Measurements from ENCODE around the gene NCAM2.

NCAM2 gene

DNA sequence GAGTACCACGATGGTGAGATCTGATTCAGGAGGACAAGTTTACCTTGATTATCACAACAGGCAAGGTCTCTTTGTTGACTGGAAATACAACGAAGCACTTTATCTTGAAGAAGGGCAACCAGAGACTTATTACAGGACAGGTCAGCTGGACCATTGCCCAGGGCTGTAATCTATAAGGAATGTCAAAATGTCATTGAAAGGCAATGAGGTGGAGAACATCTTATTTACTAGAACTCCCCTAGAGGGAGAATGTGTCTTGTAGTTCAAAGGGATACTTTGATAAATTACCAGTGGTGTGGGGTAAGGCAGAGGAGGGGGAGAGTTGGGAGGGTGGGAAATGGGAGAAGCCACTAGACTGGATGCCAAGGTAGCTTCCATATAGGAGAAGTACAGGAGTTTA, 212.3 kb downstream of the NCAM2 start:
- Histone ChIP-seq H3K79me1 (replicated peaks; ENCODE audit: low read length, poor library complexity, severe bottlenecking) (no peaks in the 10 kb centered on the region), H2BK120ac (ENCODE audit: low read depth, low read length) (no peak overlapping the region), H3K9ac (ENCODE audit: low read length) (no peak overlapping the region), H4K8ac (ENCODE audit: low read length) (no peak overlapping the region), H3K4me2 (ENCODE audit: low read length, poor library complexity, severe bottlenecking) (no peak overlapping the region), H3K4me1 (ENCODE audit: control insufficient read depth, insufficient read depth, low read depth, low read length) (no peaks in the 10 kb centered on the region), H3K14ac (ENCODE audit: low read length in 2 of 2) (no peak overlapping the region), H3K27me3 (ENCODE audit: control insufficient read depth in 1 of 2, insufficient read depth in 1 of 2, low read length in 2 of 2) (no peaks in the 10 kb centered on the region), H3K27ac (ENCODE audit: low read length, poor library complexity, severe bottlenecking) (no peak overlapping the region), H3K23ac (ENCODE audit: low read length in 2 of 2) (no peak overlapping the region), H2BK12ac (ENCODE audit: low read length in 2 of 2) (no peak overlapping the region), H2BK15ac (ENCODE audit: low read depth, poor library complexity, severe bottlenecking) (no peak overlapping the region), H2AK5ac (ENCODE audit: low read length, severe bottlenecking) (no peak overlapping the region), H2BK5ac (ENCODE audit: low read depth, low read length, poor library complexity, severe bottlenecking) (no peak overlapping the region), H3K9me3 (ENCODE audit: control insufficient read depth, low read length) (no peaks in the 10 kb centered on the region), H3K4me3 (ENCODE audit: insufficient read depth in 1 of 2, low read depth in 1 of 2, low read length in 2 of 2) (no peak overlapping the region), H2AFZ (ENCODE audit: low read depth, low read length) (no peak overlapping the region), H3K4ac (ENCODE audit: low read depth in 1 of 2, low read length in 2 of 2) (no peak overlapping the region), H3K18ac (ENCODE audit: low read depth in 1 of 2, low read length in 2 of 2) (no peak overlapping the region), H4K91ac (ENCODE audit: low read length) (no peak overlapping the region), H3K36me3 (ENCODE audit: control insufficient read depth in 1 of 2, insufficient read depth in 2 of 2, low read depth in 1 of 2, low read length in 2 of 2) (no peaks in the 10 kb centered on the region)
- 89% methylated on average over 2 of the region's 2 CpGs for WGBS
- no peak for DNase-seq

DNA sequence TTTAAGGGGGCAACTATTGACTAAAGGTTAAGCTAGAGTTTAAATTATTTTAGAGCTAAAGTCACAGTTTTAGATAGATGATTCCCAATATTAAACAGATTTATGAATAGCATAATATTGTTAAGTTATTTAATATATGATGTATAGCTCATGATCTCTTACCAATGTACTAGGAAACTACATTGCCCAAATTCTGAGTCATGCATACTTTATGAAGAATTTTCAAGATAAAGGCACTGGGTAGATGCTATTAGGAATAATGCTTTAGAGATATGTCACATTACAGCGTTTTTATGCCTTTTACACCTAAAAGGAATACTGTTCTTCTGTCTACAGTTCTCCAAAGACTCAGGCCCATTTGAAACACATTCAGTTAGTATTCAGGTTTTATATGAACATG, 215.1 kb downstream of the NCAM2 start:
- DNase-seq, result no peak
- Histone ChIP-seq H3K18ac (ENCODE audit: low read depth in 1 of 2, low read length in 2 of 2) (no peak overlapping the region), H3K9me3 (ENCODE audit: control insufficient read depth, low read length) (no peaks in the 10 kb centered on the region), H3K27ac (ENCODE audit: low read length, poor library complexity, severe bottlenecking) (no peak overlapping the region), H3K4ac (ENCODE audit: low read depth in 1 of 2, low read length in 2 of 2) (no peak overlapping the region), H2BK120ac (ENCODE audit: low read depth, low read length) (no peak overlapping the region), H2BK5ac (ENCODE audit: low read depth, low read length, poor library complexity, severe bottlenecking) (no peak overlapping the region), H2BK15ac (ENCODE audit: low read depth, poor library complexity, severe bottlenecking) (no peak overlapping the region), H2AK5ac (ENCODE audit: low read length, severe bottlenecking) (no peak overlapping the region), H3K4me2 (ENCODE audit: low read length, poor library complexity, severe bottlenecking) (no peak overlapping the region), H3K23ac (ENCODE audit: low read length in 2 of 2) (no peak overlapping the region), H3K36me3 (ENCODE audit: control insufficient read depth in 1 of 2, insufficient read depth in 2 of 2, low read depth in 1 of 2, low read length in 2 of 2) (no peaks in the 10 kb centered on the region), H2AFZ (ENCODE audit: low read depth, low read length) (no peak overlapping the region), H4K8ac (ENCODE audit: low read length) (no peak overlapping the region), H4K91ac (ENCODE audit: low read length) (no peak overlapping the region), H3K14ac (ENCODE audit: low read length in 2 of 2) (no peak overlapping the region), H2BK12ac (ENCODE audit: low read length in 2 of 2) (no peak overlapping the region), H3K79me1 (replicated peaks; ENCODE audit: low read length, poor library complexity, severe bottlenecking) (no peaks in the 10 kb centered on the region), H3K4me3 (ENCODE audit: insufficient read depth in 1 of 2, low read depth in 1 of 2, low read length in 2 of 2) (no peak overlapping the region), H3K9ac (ENCODE audit: low read length) (no peak overlapping the region), H3K27me3 (ENCODE audit: control insufficient read depth in 1 of 2, insufficient read depth in 1 of 2, low read length in 2 of 2) (no peaks in the 10 kb centered on the region), H3K4me1 (ENCODE audit: control insufficient read depth, insufficient read depth, low read depth, low read length) (no peaks in the 10 kb centered on the region)
- WGBS, result no CpG with 5 or more reads among the region's 1 CpG

DNA sequence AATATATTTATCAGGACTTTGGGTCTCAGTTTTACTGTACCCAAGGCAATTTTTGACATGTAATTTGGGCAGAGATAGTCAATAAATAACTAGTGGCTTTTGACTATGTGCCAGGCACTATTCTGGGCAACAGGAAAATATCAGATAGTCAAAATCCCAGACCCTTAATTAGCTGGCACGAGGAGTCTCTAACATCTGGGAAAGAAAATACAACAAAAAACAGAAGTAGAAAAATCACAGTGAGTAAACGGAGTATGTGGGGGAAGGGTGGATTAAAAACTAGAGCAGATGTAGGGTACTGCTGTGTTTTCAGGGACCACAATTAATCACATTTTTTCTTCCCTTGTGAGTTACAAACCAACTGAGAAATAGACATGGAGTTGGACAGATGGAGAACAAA, 217.8 kb downstream of the NCAM2 start:
- Histone ChIP-seq H4K8ac (ENCODE audit: low read length) (no peak overlapping the region), H3K14ac (ENCODE audit: low read length in 2 of 2) (no peak overlapping the region), H4K91ac (ENCODE audit: low read length) (no peak overlapping the region), H3K27me3 (ENCODE audit: control insufficient read depth in 1 of 2, insufficient read depth in 1 of 2, low read length in 2 of 2) (no peaks in the 10 kb centered on the region), H3K9ac (ENCODE audit: low read length) (no peak overlapping the region), H3K23ac (ENCODE audit: low read length in 2 of 2) (no peak overlapping the region), H3K4me3 (ENCODE audit: insufficient read depth in 1 of 2, low read depth in 1 of 2, low read length in 2 of 2) (no peak overlapping the region), H2BK12ac (ENCODE audit: low read length in 2 of 2) (no peak overlapping the region), H3K4me1 (ENCODE audit: control insufficient read depth, insufficient read depth, low read depth, low read length) (no peaks in the 10 kb centered on the region), H3K9me3 (ENCODE audit: control insufficient read depth, low read length) (no peaks in the 10 kb centered on the region), H3K18ac (ENCODE audit: low read depth in 1 of 2, low read length in 2 of 2) (no peak overlapping the region), H2BK5ac (ENCODE audit: low read depth, low read length, poor library complexity, severe bottlenecking) (no peak overlapping the region), H2BK15ac (ENCODE audit: low read depth, poor library complexity, severe bottlenecking) (no peak overlapping the region), H2BK120ac (ENCODE audit: low read depth, low read length) (no peak overlapping the region), H2AFZ (ENCODE audit: low read depth, low read length) (no peak overlapping the region), H3K79me1 (replicated peaks; ENCODE audit: low read length, poor library complexity, severe bottlenecking) (no peaks in the 10 kb centered on the region), H3K36me3 (ENCODE audit: control insufficient read depth in 1 of 2, insufficient read depth in 2 of 2, low read depth in 1 of 2, low read length in 2 of 2) (no peaks in the 10 kb centered on the region), H2AK5ac (ENCODE audit: low read length, severe bottlenecking) (no peak overlapping the region), H3K4me2 (ENCODE audit: low read length, poor library complexity, severe bottlenecking) (no peak overlapping the region), H3K27ac (ENCODE audit: low read length, poor library complexity, severe bottlenecking) (no peak overlapping the region), H3K4ac (ENCODE audit: low read depth in 1 of 2, low read length in 2 of 2) (no peak overlapping the region)
- DNase-seq, result no peak
- WGBS, result no CpG with 5 or more reads among the region's 2 CpGs

DNA sequence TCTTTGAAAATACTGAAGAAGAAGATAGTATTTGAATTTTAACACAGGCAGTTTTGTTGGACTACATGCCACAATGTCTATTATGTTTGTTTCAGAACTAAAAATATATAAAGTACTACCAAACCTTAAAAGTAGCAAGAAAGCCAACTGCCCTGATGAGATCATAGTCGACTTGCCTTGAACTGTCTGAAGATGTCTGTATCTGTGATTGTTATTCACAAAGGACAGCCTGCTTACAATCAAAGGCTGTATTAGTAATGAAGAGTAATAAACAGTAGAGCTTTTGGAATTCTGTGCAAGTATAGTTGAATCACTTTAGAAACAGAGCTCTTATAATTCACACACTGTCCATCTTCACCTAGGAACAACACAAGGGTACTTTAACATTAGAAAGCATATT, 228.3 kb downstream of the NCAM2 start:
- no peaks in the 10 kb centered on the region for H3K27me3 ChIP-seq (ENCODE audit: control insufficient read depth in 1 of 2, insufficient read depth in 1 of 2, low read length in 2 of 2)
- no peak overlapping the region for H4K8ac ChIP-seq (ENCODE audit: low read length)
- no peak for DNase-seq
- H4K91ac ChIP-seq (ENCODE audit: low read length), result no peak overlapping the region
- H3K23ac ChIP-seq (ENCODE audit: low read length in 2 of 2), result no peak overlapping the region
- H3K14ac ChIP-seq (ENCODE audit: low read length in 2 of 2), result no peak overlapping the region
- H2BK5ac ChIP-seq (ENCODE audit: low read depth, low read length, poor library complexity, severe bottlenecking), result no peak overlapping the region
- no peaks in the 10 kb centered on the region for H3K4me1 ChIP-seq (ENCODE audit: control insufficient read depth, insufficient read depth, low read depth, low read length)
- no peak overlapping the region for H3K4ac ChIP-seq (ENCODE audit: low read depth in 1 of 2, low read length in 2 of 2)
- peaks cover 7% of the 10 kb centered on the region for H3K9me3 ChIP-seq (ENCODE audit: control insufficient read depth, low read length)
- no peak overlapping the region for H3K9ac ChIP-seq (ENCODE audit: low read length)
- H3K4me2 ChIP-seq (ENCODE audit: low read length, poor library complexity, severe bottlenecking), result no peak overlapping the region
- no peak overlapping the region for H2BK12ac ChIP-seq (ENCODE audit: low read length in 2 of 2)
- no peak overlapping the region for H3K18ac ChIP-seq (ENCODE audit: low read depth in 1 of 2, low read length in 2 of 2)
- no peak overlapping the region for H2BK120ac ChIP-seq (ENCODE audit: low read depth, low read length)
- H2AK5ac ChIP-seq (ENCODE audit: low read length, severe bottlenecking), result no peak overlapping the region
- H2BK15ac ChIP-seq (ENCODE audit: low read depth, poor library complexity, severe bottlenecking), result no peak overlapping the region
- 29% methylated on average over 1 of the region's 1 CpG for WGBS
- H3K36me3 ChIP-seq (ENCODE audit: control insufficient read depth in 1 of 2, insufficient read depth in 2 of 2, low read depth in 1 of 2, low read length in 2 of 2), result no peaks in the 10 kb centered on the region
- H3K27ac ChIP-seq (ENCODE audit: low read length, poor library complexity, severe bottlenecking), result no peak overlapping the region
- H2AFZ ChIP-seq (ENCODE audit: low read depth, low read length), result no peak overlapping the region
- H3K4me3 ChIP-seq (ENCODE audit: insufficient read depth in 1 of 2, low read depth in 1 of 2, low read length in 2 of 2), result no peak overlapping the region
- H3K79me1 ChIP-seq (replicated peaks; ENCODE audit: low read length, poor library complexity, severe bottlenecking), result no peaks in the 10 kb centered on the region

Measured in mesenchymal stem cell (in vitro differentiated cells and primary cell).